ENCODE results near the gene CLMP.

Gene CLMP

DNA sequence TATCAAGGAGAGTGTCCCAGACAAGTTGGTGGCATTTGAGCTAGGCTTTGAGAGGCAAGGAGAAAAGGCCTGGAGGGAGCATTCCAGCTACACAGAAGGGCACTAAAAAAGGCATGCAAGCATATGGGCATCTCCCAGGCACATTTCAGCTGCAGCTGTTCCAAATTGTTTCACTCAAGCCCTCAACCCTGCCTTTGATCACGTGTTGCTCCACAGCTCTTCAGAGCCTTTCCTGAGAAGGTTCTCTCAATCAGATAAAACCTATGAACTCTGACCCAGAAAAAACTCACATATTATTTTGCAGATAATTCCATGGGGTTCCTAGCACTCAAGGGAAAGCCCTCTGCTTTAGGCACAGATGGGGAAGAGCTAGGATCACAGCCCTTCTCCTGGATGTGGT lies 108.7 kb downstream of the CLMP start:
- ChIA-PET CTCF (interaction anchor here (0.6 kb wide), 1 partner anchor 99 kb away, joined by 4 read pairs; no protein-coding TSS in a partner anchor), POLR2A (ENCODE audit: low non-redundant PET) (interaction anchor here (0.5 kb wide), 1 partner anchor 24 kb away, joined by 3 read pairs; no protein-coding TSS in a partner anchor)
- DNase-seq (ENCODE audit: low spot score), result no peak
- TF ChIP-seq, protein P1, sequence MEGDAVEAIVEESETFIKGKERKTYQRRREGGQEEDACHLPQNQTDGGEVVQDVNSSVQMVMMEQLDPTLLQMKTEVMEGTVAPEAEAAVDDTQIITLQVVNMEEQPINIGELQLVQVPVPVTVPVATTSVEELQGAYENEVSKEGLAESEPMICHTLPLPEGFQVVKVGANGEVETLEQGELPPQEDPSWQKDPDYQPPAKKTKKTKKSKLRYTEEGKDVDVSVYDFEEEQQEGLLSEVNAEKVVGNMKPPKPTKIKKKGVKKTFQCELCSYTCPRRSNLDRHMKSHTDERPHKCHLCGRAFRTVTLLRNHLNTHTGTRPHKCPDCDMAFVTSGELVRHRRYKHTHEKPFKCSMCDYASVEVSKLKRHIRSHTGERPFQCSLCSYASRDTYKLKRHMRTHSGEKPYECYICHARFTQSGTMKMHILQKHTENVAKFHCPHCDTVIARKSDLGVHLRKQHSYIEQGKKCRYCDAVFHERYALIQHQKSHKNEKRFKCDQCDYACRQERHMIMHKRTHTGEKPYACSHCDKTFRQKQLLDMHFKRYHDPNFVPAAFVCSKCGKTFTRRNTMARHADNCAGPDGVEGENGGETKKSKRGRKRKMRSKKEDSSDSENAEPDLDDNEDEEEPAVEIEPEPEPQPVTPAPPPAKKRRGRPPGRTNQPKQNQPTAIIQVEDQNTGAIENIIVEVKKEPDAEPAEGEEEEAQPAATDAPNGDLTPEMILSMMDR (conservative IDR thresholded peaks at IDR 0.05; ENCODE audit: low read depth), result no peak
- no peak overlapping the region; the same call in 1 of the 2 replicates for H3K27ac ChIP-seq

DNA sequence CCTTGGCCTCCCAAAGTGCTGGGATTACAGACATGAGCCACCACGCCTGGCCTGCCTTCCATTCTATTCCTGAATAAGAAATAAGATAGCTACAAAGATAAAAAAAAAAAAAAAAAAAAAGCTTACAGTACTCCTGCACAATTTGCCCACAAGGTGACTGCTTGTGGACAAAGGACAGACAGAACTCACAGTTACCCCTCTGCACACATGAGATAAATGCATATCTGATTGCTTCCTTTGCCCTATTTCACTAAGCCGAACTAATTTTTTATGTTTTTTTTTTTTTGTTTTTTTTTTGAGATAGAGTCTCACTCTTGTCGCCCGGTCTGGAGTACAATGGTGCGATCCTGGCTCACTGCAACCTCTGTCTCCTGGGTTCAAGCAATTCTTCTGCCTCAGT lies 109.6 kb downstream of the CLMP start:
- no peak overlapping the region for H3K27ac ChIP-seq
- POLR2A ChIA-PET (ENCODE audit: low non-redundant PET), result interaction anchor here (1.4 kb wide), 1 partner anchor 23 kb away, joined by 3 read pairs; no protein-coding TSS in a partner anchor

DNA sequence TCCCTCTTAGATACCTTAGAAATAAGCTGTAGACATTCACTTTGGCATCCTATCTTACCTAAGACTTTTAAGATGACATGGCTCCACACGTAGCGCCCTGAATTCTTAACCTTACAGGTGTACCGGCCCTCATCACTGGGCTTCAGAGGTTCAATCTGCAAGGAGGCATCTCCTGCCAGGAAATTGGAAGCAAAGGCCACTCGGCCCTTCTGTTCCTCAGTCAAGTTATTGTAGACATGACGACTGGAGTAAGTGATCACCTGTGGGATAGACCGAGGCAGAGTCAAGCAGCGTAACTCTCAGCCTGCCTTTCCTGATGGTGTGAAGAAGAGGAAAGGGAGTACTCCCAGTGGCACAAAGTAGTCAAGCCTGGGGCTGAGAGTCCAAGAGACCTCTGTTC lies 110.6 kb downstream of the CLMP start:
- POLR2A ChIA-PET (ENCODE audit: low non-redundant PET), result interaction anchor here (1.4 kb wide), 1 partner anchor 22 kb away, joined by 3 read pairs; no protein-coding TSS in a partner anchor
- TF ChIP-seq, protein P1 (conservative IDR thresholded peaks at IDR 0.05; ENCODE audit: low read depth), result no peak
- H3K27ac ChIP-seq, result no peak overlapping the region
- no peak for DNase-seq (ENCODE audit: low spot score)
- CTCF ChIA-PET, result interaction anchor here (0.7 kb wide), 1 partner anchor 21 kb away, joined by 5 read pairs; no protein-coding TSS in a partner anchor

More for the DNA sequence above, 109.6 kb downstream of the CLMP start:
- TF ChIP-seq, protein P1 (conservative IDR thresholded peaks at IDR 0.05; ENCODE audit: low read depth), result no peak
- CTCF ChIA-PET, result no interaction called here
- DNase-seq (ENCODE audit: low spot score), result no peak

GRCh38 chr11:123083623-123084029 lies 111.4 kb downstream of the CLMP start:
- DNase-seq (ENCODE audit: low spot score), result peak; percentile 83
- no peak overlapping the region for H3K27ac ChIP-seq
- CTCF ChIA-PET, result interaction anchor here (0.7 kb wide), 1 partner anchor 275 kb away, joined by 3 read pairs; no protein-coding TSS in a partner anchor
- POLR2A ChIA-PET (ENCODE audit: low non-redundant PET), result no interaction called here
- TF ChIP-seq, protein P1 (conservative IDR thresholded peaks at IDR 0.05; ENCODE audit: low read depth), result no peak

DNA sequence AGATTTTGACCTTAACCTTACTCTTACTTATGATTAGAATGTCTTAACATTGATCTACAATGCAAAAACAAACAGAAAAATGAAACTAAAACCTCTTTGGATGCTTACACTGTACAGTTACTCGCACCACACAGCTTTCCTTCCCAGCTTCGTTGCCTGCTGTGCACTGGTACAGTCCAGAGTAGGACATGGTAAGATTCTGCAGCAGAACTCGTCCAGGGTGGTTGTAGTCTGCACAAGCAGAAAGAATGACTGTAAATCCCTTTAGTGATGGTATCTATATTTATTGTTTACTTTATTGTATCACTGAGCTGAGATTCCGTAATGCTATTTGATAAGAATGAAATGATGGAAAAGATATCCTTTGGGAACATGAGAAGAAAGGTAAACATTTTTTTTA lies 112.1 kb downstream of the CLMP start:
- POLR2A ChIA-PET (ENCODE audit: low non-redundant PET), result no interaction called here
- TF ChIP-seq, protein P1 (conservative IDR thresholded peaks at IDR 0.05; ENCODE audit: low read depth), result no peak
- no peak overlapping the region for H3K27ac ChIP-seq
- CTCF ChIA-PET, result no interaction called here
- DNase-seq (ENCODE audit: low spot score), result no peak

DNA sequence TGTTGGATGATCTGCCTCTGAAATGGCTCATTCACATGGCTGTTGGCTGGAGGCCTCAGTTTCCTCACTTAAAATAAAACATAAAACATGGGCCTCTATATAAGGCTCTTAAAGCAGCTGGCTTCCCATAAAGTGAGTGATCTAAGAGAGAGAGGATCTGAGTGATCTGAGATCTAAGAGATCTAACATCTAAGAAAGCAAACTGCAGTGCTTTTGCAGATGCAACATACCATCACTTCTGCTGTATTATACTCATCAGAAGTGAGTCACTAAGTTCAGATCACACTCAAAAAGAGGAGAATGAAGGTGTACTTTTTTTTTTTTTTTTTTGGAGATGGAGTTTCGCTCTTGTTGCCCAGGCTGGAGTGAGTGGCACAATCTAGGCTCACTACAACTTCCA lies 115.0 kb downstream of the CLMP start:
- ChIA-PET POLR2A (ENCODE audit: low non-redundant PET) (no interaction called here), CTCF (no interaction called here)
- TF ChIP-seq, protein P1 (conservative IDR thresholded peaks at IDR 0.05; ENCODE audit: low read depth), result no peak
- no peak overlapping the region for H3K27ac ChIP-seq
- DNase-seq (ENCODE audit: low spot score), result no peak

All from RWPE1 (cell line).